Superior temporal gyrus (tissue), 1 donor: ENCODE results near the gene SASH1.
"Not testable (repeated sequence)": the region's sequence is repeated elsewhere in the genome, so short reads cannot be mapped to it uniquely, and the experiment has no call there.

Experiments
- DNase-seq: peaks from one replicate; pipeline ENCODE4 v3.0.0-alpha.2; 2016; ENCODE audit errors: extremely low spot score

Gene SASH1

GRCh38 chr6:148365041-148365440 lies 22.4 kb downstream of the SASH1 start:
- no peak for DNase-seq

DNA sequence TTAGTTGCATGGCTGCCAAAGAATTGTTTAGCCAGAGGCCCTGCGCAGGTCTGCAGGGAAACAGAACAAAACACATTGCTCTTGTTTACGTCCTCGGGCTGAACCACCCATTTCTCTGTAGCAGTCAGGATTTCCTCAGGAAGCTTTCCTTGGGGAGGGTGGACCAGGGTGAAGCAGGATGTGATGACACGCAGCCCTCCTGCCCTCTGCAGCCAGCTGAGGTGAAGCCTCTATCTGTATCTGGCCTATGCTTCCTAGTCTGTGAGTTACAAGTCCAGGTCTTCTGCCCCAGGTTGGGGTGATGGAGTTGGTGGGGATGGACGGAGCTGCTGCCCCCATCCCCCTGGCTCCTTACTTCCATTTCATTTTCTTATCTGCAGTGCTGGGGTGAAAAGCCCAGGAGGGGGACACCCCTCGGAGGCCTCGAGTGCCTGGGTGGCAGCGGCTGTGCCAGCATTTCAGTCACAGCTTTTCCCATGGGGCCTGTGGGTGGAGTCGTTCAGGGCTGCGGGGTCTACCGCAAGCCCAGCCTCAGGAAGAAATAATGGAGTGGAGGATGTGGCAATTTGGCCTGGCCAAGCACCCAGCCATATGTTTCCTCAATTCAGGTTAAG lies 24.9 kb downstream of the SASH1 start:
- DNase-seq = no peak

GRCh38 chr6:148370176-148370575 lies 27.5 kb downstream of the SASH1 start:
- DNase-seq = no peak

GRCh38 chr6:148374040-148374774 lies 31.6 kb downstream of the SASH1 start:
- no peak for DNase-seq

DNA sequence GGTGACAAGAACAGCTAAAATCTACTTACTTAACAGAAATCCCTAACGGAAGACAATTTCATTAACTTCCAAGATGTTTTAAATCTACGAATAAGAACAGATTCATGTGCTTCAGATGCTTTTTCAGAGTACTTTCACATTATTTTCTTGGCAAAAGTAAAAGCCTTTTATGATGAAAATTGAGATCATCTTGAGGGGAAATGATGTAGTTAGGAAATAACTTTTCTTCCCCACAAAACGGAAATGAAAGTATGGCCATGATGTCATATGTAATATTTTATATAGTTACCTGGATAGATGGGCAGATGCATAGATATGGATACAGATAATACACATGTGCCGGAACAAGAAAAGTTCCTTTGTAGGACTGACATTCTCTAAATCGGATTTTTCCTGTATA lies 32.8 kb downstream of the SASH1 start:
- no peak for DNase-seq

DNA sequence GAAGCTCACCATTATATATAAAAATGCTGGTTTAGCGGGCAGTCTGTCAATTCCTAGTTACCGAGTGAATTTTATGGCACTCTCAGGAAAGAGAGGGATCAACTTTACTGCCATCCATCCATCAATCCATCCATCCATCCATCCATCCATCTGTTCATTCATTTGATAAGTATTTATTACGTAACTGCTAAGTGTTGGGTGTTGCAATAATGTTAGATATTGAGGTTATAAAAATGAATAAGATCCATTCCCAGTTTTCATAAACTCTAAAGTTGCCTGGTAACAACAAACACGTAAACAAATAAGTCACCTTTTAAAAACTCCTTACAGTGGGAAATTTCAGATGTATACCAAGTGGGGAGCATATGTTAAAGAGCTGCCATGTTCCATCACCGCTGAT lies 36.8 kb downstream of the SASH1 start:
- DNase-seq = no peak

DNA sequence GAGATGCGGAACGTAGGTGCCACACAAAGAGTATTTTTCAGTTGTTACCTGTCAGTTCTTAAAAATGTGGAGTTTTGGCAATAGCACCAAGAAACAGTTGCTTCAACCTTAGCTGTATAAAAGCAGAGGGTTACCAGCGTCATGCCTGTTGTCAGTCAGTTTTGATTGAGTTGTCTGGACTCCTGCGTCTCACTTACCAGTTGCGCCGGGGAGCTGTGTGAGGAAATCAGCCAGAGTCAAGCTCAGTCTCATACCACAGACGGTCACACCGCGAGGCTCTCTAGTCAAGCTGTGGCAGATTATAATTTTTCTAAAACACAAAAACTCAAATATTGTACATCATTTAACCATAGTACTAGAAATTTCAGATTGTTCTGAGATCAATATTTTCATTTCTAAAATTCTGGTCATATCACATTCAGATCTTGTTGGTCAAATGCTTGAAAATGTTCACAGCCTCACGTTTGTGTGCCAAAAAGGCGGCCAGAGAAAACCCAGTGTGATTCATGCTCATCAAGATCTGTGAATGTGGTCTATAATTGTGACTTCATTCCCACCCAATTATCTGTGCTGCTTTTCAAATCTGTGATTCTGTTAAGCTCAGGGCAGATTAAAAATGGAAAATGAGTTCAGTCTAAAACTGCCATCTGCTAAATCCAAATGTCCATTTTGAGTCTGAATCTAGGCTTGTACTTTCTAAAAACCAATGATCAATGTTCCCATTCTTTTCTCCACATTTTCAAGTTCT lies 37.5 kb downstream of the SASH1 start:
- peak; percentile 60 for DNase-seq

DNA sequence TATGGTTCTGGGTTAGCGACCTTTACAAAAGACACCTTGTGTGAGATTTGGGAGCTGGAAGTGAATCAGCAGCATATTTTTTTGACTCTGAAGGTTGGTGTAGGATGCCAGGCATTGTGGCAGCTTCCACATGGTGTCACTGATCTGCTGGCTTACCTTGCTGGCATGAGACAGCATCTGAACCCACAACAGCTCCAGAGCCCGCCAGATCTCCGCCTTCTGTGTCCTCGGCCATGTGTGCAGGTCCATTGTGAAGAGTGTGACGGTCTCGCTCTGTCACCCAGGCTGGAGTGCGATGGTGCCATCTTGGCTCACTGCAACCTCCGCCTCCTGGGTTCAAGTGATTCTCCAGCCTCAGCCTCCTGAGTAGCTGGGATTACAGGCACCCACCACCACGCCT lies 39.4 kb downstream of the SASH1 start:
- not testable (repeated sequence) for DNase-seq

DNA sequence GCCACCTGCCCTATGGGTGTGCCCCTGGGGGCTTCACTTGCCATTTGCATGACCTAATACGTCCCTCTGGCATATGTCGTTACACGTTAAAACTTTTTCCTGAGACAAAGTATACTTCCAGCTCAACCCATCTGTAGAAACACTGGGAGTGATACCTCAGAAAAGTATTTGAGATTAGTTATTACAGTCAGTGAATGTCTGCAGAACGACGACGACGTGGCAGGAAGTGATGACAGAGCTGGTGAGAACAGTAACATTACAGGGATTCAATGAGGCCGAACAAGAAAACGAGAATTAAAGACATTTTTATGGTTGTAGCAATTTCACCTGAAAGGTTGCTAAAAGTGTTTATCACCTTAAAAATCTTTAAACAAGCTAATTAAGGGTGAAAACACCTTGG lies 40.2 kb downstream of the SASH1 start:
- DNase-seq = no peak

GRCh38 chr6:148383658-148384368 lies 41.2 kb downstream of the SASH1 start:
- peak; percentile 65 for DNase-seq

DNA sequence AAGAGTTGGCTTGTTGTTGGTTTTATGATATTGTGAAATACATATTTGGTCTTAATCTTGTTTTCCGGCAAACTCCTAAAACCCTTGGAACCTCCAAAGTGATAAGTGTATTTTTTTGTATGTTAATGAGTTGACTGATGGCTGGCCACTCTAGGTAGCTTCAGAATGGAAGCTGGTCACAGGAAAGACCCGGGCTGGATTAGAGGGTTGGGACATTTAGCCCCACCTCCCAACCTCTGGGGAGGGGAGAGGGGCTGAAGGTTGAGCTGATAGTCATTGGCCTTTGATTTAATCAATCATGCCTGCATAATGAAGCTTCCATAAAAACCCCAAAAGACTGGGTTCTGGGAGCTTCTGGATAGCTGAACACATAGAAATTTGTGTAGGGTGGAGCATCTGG lies 42.7 kb downstream of the SASH1 start:
- DNase-seq = no peak

DNA sequence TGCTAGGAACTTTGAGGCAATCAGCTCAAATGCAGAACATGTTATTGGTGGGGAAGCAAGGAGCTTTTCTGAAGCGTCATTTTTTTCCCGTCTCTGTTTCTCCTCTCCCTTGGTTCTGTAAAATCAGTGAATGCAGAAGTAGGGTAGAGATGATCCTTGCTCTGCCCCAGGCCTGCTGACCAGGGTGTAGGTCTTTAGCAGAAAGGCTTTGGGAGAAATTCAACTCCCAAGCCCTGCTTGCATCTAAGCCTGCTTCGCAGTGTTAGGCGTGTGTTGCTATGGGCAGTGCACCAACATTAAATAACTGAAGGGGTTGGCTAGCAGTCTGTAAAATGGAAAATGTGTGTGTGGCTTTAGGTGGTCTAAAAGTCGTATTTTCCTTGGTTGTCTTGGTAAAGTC lies 45.9 kb downstream of the SASH1 start:
- DNase-seq = no peak

DNA sequence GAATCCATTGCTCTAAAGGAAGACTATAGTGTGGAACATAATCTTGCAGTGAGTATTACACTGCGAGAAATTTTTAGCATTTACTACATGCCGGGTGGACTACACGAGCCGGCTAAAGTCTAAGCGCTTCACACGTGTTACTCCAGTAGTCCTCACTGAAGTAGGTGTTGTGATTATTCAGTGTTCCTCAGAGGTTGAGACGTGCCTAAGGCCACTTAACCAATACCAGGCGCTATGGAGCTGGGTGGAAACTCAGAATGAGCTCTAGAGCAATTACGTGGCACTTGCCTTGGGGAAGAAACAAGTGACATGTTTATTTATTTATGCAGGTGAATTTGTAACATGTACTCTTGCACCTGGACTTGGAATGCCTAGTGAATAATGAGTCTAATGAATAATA lies 46.4 kb downstream of the SASH1 start:
- DNase-seq = no peak

GRCh38 chr6:148389917-148390316 lies 47.3 kb downstream of the SASH1 start:
- DNase-seq = no peak

DNA sequence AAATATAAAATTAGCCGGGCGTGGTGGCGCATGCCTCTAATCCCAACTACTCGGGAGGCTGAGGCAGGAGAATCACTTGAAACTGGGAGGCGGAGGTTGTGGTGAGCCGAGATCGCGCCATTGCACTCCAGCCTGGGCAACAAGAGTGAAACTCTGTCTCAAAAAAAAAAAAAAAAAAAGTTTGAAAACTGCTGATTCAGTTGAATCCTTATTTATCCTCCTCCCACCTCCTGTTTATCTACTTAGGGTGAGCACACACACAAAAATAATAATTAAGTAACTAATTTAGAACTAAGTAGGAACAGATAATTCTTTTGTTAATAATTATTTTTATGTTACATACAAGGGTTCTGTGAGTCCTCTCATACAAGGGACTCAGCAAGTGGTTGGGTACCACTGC lies 49.5 kb downstream of the SASH1 start:
- not testable (repeated sequence) for DNase-seq

- DNase-seq = no peak
Observed at GRCh38 chr6:148392671-148393070, 50.0 kb downstream of the SASH1 start.

DNA sequence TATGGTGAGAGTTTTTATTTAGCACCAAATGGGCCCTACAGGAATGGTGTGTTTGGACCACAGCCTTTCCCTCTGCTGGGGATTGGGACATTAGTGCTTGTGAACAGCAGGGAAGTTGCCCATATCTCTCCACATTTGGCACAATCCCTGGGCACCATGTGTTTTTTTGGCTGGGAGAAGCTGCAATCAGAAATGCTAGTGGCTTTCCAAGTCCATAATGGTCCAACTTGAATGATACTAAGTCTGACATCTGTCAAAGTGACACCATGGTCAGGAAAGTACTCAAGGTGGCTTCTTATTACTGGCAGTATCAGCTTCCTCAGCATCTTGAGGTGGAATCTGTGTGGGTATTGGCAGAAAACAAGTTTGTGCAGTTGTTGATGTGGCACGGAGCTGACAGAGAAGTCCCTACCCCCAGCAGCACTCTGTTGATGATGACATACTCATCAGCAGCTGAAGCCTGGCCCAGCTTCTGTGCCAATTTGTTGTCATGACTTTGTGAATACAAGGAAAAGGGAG lies 53.0 kb downstream of the SASH1 start:
- peak; percentile 70 for DNase-seq

DNA sequence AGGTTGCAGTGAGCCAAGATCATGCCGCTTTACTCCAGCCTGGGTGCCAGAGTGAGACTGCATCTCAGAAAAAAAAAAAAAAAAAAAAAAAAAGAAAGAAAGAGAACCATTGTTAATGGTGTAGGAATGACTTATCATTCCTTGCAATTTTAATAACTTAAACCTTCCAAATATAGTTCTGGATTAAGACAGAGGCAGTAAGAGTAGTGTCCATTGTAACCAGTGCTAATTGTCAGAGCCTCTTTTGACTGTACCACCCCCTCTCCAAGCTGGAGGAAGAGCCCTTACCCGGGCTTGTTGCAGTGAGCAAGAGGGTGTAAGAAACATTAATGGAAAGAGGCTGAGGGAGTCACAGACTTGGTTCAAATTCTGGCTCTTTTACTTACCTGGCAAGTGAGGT lies 53.8 kb downstream of the SASH1 start:
- no peak for DNase-seq

- DNase-seq = no peak
Observed at GRCh38 chr6:148396926-148397325, 54.3 kb downstream of the SASH1 start.

DNA sequence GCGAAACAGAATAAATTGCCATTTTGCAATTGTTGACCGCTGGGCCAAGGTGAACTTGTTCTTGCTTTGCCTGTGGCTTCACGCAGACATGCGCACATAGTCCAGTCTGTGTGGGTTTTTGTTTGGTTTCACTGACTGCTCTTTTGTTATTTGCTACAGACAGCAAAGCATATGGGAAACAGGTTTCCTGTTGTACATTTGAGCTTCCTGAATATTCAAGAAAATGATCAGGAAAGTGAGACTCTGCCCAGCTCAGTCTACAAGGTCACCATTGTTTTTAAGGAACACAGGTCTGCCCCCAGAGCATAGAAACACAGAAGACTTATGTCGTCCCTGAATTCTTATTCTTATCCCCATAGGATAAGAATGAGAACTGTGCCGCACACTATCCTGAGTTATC lies 55.6 kb downstream of the SASH1 start:
- peak; percentile 68 for DNase-seq

GRCh38 chr6:148398678-148399077 lies 56.0 kb downstream of the SASH1 start:
- DNase-seq = peak; percentile 83

DNA sequence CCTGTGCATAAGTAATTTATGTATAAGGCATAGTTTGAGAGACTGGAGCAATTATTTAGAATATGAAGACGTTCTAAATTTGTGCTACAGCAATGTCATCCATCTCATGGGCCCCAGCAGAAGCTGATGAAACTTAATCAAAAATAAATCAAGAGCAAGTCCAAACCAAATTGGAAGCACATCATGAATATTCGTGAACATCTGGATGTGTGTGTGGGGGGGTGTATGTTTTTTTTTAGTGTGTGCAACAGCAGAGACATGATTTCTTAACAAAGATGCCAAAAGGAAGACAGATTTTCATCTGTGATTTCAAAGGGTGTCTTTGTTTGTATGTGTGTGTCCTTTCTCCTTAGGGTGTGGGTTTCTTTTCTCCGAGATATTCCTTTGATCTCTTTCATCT lies 58.9 kb downstream of the SASH1 start:
- DNase-seq = no peak
